NCI-H2029 (cell line): ENCODE data around the gene ZNF594.
"Not testable (repeated sequence)": the region's sequence is repeated elsewhere in the genome, so short reads cannot be mapped to it uniquely, and the experiment has no call there.

Experiments
- DNase-seq: peaks from one replicate; lab custom pipeline; 2025; lab: John Stamatoyannopoulos, UW

ZNF594 gene

GRCh38 chr17:5136580-5137412, 54.9 kb downstream of the ZNF594 start:
- not testable (repeated sequence) for DNase-seq

- DNase-seq = no peak
These were observed 55.7 kb downstream of the ZNF594 start for GRCh38 chr17:5135726-5136579.

- DNase-seq = not testable (repeated sequence)
These were observed 56.4 kb downstream of the ZNF594 start for GRCh38 chr17:5135131-5135712.

GRCh38 chr17:5134571-5134970, 57.1 kb downstream of the ZNF594 start:
- not testable (repeated sequence) for DNase-seq

GRCh38 chr17:5133961-5134360, 57.7 kb downstream of the ZNF594 start:
- not testable (repeated sequence) for DNase-seq

GRCh38 chr17:5133311-5133710, 58.4 kb downstream of the ZNF594 start:
- no peak for DNase-seq

GRCh38 chr17:5132503-5133225, 59.0 kb downstream of the ZNF594 start:
- not testable (repeated sequence) for DNase-seq

GRCh38 chr17:5131799-5132502, 59.7 kb downstream of the ZNF594 start:
- not testable (repeated sequence) for DNase-seq

- no peak for DNase-seq
These were observed 60.4 kb downstream of the ZNF594 start for GRCh38 chr17:5131146-5131715.

GRCh38 chr17:5130687-5131086, 61.0 kb downstream of the ZNF594 start:
- not testable (repeated sequence) for DNase-seq

GRCh38 chr17:5130261-5130660, 61.4 kb downstream of the ZNF594 start:
- not testable (repeated sequence) for DNase-seq

GRCh38 chr17:5129770-5130169, 61.9 kb downstream of the ZNF594 start:
- DNase-seq = not testable (repeated sequence)
